Measurements from ENCODE around the gene CACHD1. TPM values are rescaled to one million over a fixed set of nuclear protein-coding genes. Genes with fewer than 3 reads are reported as not detected.

The CACHD1 gene
- total RNA-seq, 1 donor = 1.4 TPM

- no peak overlapping the region for H3K4me3 ChIP-seq (ENCODE audit: low read length)
- H3K27me3 ChIP-seq (ENCODE audit: insufficient read depth, low read length) = no peaks in the 10 kb centered on the region
- H3K9me3 ChIP-seq (ENCODE audit: low read depth, low read length) = no peaks in the 10 kb centered on the region
- no peaks in the 10 kb centered on the region for H3K4me1 ChIP-seq (ENCODE audit: insufficient read depth, low read length)
Observed at GRCh38 chr1:64677532-64677931, 207.6 kb downstream of the CACHD1 start.

GRCh38 chr1:64678366-64678765 lies 208.4 kb downstream of the CACHD1 start:
- H3K27me3 ChIP-seq (ENCODE audit: insufficient read depth, low read length) = no peaks in the 10 kb centered on the region
- no peaks in the 10 kb centered on the region for H3K4me1 ChIP-seq (ENCODE audit: insufficient read depth, low read length)
- no peak overlapping the region for H3K4me3 ChIP-seq (ENCODE audit: low read length)
- H3K9me3 ChIP-seq (ENCODE audit: low read depth, low read length) = no peaks in the 10 kb centered on the region

GRCh38 chr1:64679177-64679576 lies 209.2 kb downstream of the CACHD1 start:
- Histone ChIP-seq H3K27me3 (ENCODE audit: insufficient read depth, low read length) (no peaks in the 10 kb centered on the region), H3K4me3 (ENCODE audit: low read length) (no peak overlapping the region), H3K4me1 (ENCODE audit: insufficient read depth, low read length) (no peaks in the 10 kb centered on the region), H3K9me3 (ENCODE audit: low read depth, low read length) (no peaks in the 10 kb centered on the region)

DNA sequence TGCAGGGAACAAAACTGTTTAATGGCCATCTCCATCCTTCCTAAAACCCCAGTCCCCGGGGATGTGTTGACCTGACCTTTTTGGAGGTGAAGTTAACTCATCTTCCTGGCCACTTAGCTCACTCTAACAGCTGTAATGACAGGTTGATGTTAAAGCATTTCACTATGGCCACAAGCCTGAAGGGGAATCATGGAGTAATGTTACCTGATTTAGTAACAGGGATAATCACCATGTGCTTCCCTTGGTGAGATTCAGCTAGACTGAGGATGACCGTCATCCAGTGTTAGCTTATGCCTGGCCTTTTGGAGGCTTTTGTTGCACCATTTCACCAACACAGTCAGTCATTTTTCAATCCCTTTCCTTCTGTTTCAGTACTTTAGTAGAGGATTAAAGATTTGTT lies 210.7 kb downstream of the CACHD1 start:
- no peaks in the 10 kb centered on the region for H3K9me3 ChIP-seq (ENCODE audit: low read depth, low read length)
- no peaks in the 10 kb centered on the region for H3K27me3 ChIP-seq (ENCODE audit: insufficient read depth, low read length)

GRCh38 chr1:64681043-64681442 lies 211.1 kb downstream of the CACHD1 start:
- Histone ChIP-seq H3K27me3 (ENCODE audit: insufficient read depth, low read length) (no peaks in the 10 kb centered on the region), H3K4me3 (ENCODE audit: low read length) (no peak overlapping the region), H3K4me1 (ENCODE audit: insufficient read depth, low read length) (no peaks in the 10 kb centered on the region), H3K9me3 (ENCODE audit: low read depth, low read length) (no peaks in the 10 kb centered on the region)

More for the DNA sequence above, 210.7 kb downstream of the CACHD1 start:
- Histone ChIP-seq H3K4me3 (ENCODE audit: low read length) (no peak overlapping the region), H3K4me1 (ENCODE audit: insufficient read depth, low read length) (no peaks in the 10 kb centered on the region)

- Histone ChIP-seq H3K4me3 (ENCODE audit: low read length) (no peak overlapping the region), H3K9me3 (ENCODE audit: low read depth, low read length) (no peaks in the 10 kb centered on the region), H3K4me1 (ENCODE audit: insufficient read depth, low read length) (peaks cover 17% of the 10 kb centered on the region), H3K27me3 (ENCODE audit: insufficient read depth, low read length) (no peaks in the 10 kb centered on the region)
Observed at GRCh38 chr1:64683419-64683818, 213.5 kb downstream of the CACHD1 start.

DNA sequence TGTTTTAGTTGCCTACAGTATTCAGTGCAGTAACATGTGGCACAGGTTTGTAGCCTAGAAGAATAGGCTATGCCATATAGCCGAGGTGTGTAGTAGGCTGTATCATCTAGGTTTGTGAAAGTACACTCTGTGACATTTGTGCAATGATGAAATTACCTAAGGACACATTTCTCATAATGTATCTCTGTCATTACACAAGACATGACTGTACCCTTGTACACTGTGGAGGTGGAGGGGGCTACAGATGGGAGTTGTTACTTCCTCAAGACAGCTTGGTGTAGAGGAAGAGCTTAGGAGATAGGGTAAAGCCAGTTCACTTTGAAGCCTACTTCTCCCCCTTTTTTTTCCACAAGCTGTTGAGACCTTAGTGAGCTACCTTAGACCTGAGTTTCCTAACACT lies 215.3 kb downstream of the CACHD1 start:
- H3K9me3 ChIP-seq (ENCODE audit: low read depth, low read length) = no peaks in the 10 kb centered on the region
- peaks cover 18% of the 10 kb centered on the region for H3K4me1 ChIP-seq (ENCODE audit: insufficient read depth, low read length)
- no peaks in the 10 kb centered on the region for H3K27me3 ChIP-seq (ENCODE audit: insufficient read depth, low read length)
- H3K4me3 ChIP-seq (ENCODE audit: low read length) = no peak overlapping the region

DNA sequence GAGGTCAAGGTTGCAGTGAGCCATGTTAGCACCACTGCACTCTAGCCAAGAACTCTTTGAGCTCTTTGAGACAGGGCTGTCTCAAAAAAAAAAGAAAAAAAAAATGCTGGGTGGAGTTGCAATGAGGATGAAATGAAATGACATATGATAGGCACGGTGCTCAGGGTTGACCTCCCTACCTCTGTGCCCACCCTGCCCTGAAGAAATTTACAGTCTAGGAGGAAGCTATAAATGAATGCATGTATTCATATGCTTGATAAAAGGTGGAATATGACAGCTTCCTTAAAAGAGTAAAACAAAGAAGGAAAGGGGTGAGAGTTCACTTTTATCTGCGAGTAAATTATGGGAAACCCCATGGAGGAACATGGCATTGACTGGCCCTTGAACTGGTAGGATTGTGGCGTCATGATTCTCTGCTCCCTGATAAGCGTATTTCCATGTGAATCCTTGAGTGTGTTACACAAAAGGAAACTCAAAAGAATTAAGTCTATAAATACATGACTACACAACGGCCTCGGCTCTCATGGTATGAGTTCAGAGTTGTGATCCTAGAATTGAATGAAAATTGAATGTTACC lies 215.9 kb downstream of the CACHD1 start:
- peaks cover 18% of the 10 kb centered on the region for H3K4me1 ChIP-seq (ENCODE audit: insufficient read depth, low read length)

DNA sequence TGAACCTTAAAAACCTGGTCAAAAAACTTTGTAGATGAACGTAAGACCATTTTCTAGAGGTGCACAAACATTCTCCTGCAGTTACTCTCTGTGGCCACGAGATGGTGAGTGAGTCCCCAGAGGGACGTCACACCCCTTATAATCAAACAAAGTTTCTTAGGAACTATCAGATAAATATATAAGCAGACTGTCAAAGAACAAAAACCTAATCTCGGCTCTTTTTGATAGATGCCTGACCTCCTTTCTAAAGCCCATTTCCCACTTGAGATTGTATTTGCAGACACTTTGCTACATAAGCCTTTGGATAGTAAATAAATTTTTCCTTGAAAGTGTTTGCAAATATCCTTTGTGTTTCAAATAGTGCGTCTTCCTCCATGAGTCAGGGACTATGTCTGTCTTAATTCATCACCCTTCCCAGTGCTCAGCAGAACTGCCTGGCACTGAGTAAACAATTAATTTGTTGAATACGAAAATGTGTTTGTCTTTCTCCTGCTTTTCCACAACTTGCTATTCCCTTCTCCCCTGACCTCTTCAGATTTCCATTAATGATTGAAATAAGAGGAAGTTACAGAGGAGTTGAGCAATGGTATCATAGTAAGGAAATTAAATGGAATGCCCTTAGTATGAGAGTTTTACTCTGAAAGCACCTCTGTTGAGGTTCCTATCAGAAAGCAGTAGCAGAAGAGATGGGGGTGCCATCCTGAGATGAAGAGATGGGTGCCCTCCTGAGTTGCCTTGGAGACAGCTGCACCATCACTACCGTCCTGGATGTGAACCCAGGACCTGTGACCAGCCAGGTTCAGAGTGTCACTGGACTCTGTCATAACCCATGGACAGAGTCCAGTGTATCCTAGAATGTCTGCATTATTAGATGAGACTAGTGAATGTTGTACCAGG lies 217.1 kb downstream of the CACHD1 start:
- Histone ChIP-seq H3K4me1 (ENCODE audit: insufficient read depth, low read length) (peaks cover 18% of the 10 kb centered on the region), H3K27me3 (ENCODE audit: insufficient read depth, low read length) (no peaks in the 10 kb centered on the region), H3K9me3 (ENCODE audit: low read depth, low read length) (no peaks in the 10 kb centered on the region), H3K4me3 (ENCODE audit: low read length) (no peak overlapping the region)

More for the DNA sequence above, 215.9 kb downstream of the CACHD1 start:
- no peaks in the 10 kb centered on the region for H3K9me3 ChIP-seq (ENCODE audit: low read depth, low read length)
- H3K27me3 ChIP-seq (ENCODE audit: insufficient read depth, low read length) = no peaks in the 10 kb centered on the region
- H3K4me3 ChIP-seq (ENCODE audit: low read length) = no peak overlapping the region

- no peaks in the 10 kb centered on the region for H3K27me3 ChIP-seq (ENCODE audit: insufficient read depth, low read length)
- H3K4me3 ChIP-seq (ENCODE audit: low read length) = no peak overlapping the region
- H3K9me3 ChIP-seq (ENCODE audit: low read depth, low read length) = no peaks in the 10 kb centered on the region
- H3K4me1 ChIP-seq (ENCODE audit: insufficient read depth, low read length) = peaks cover 18% of the 10 kb centered on the region
Observed at GRCh38 chr1:64687725-64688327, 217.9 kb downstream of the CACHD1 start.

GRCh38 chr1:64691626-64692025 lies 221.7 kb downstream of the CACHD1 start:
- H3K4me1 ChIP-seq (ENCODE audit: insufficient read depth, low read length) = peaks cover 18% of the 10 kb centered on the region
- H3K9me3 ChIP-seq (ENCODE audit: low read depth, low read length) = no peaks in the 10 kb centered on the region

DNA sequence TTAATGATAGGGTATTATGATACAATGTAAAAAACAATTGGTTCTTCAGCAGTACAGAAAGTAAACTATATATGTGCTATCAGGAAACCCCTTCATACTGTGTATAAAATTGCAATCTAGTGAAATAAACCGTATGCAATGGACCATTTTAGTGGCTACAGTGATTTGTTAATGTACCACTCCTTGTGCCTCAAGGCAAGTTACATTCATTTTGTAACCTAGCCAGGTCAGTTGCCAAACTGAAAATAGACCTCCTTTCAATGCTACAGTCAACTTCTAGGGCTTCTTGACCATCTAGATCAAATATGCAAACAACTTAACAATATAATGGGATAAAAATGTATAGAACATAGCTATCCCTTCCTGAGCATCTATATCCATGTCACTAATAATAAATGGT lies 223.0 kb downstream of the CACHD1 start:
- H3K27me3 ChIP-seq (ENCODE audit: insufficient read depth, low read length) = no peaks in the 10 kb centered on the region
- no peak overlapping the region for H3K4me3 ChIP-seq (ENCODE audit: low read length)
- no peaks in the 10 kb centered on the region for H3K9me3 ChIP-seq (ENCODE audit: low read depth, low read length)
- H3K4me1 ChIP-seq (ENCODE audit: insufficient read depth, low read length) = peaks cover 6% of the 10 kb centered on the region

More at GRCh38 chr1:64691626-64692025, 221.7 kb downstream of the CACHD1 start:
- H3K4me3 ChIP-seq (ENCODE audit: low read length) = no peak overlapping the region
- no peaks in the 10 kb centered on the region for H3K27me3 ChIP-seq (ENCODE audit: insufficient read depth, low read length)

DNA sequence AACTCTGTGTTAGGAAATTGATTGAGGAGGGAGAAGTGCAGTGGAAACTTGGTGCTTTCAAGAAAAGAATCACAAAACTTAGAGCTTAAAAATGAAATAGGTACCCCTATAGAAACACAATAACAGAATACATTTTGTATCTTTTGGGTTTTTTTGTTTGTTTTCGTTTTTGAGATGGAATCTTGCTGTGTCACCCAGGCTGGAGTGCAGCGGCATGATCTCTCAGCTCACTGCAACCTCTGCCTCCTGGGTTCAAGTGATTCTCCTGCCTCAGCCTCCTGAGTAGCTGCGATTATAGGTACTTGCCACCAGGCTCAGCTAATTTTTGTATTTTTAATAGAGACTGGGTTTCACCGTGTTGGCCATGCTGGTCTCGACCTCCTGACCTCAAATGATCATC lies 223.5 kb downstream of the CACHD1 start:
- Histone ChIP-seq H3K9me3 (ENCODE audit: low read depth, low read length) (no peaks in the 10 kb centered on the region), H3K4me1 (ENCODE audit: insufficient read depth, low read length) (peaks cover 1% of the 10 kb centered on the region), H3K4me3 (ENCODE audit: low read length) (no peak overlapping the region), H3K27me3 (ENCODE audit: insufficient read depth, low read length) (no peaks in the 10 kb centered on the region)

- Histone ChIP-seq H3K27me3 (ENCODE audit: insufficient read depth, low read length) (no peaks in the 10 kb centered on the region), H3K4me3 (ENCODE audit: low read length) (no peak overlapping the region), H3K9me3 (ENCODE audit: low read depth, low read length) (no peaks in the 10 kb centered on the region), H3K4me1 (ENCODE audit: insufficient read depth, low read length) (no peaks in the 10 kb centered on the region)
Observed at GRCh38 chr1:64696879-64697278, 226.9 kb downstream of the CACHD1 start.

GRCh38 chr1:64699327-64699726 lies 229.4 kb downstream of the CACHD1 start:
- Histone ChIP-seq H3K4me3 (ENCODE audit: low read length) (no peak overlapping the region), H3K9me3 (ENCODE audit: low read depth, low read length) (no peaks in the 10 kb centered on the region), H3K4me1 (ENCODE audit: insufficient read depth, low read length) (no peaks in the 10 kb centered on the region), H3K27me3 (ENCODE audit: insufficient read depth, low read length) (no peaks in the 10 kb centered on the region)

All from mononuclear cell (primary cell).